Ovary (tissue), 9 donors: ENCODE results near the gene PTPRN2. TPM values are rescaled to one million over a fixed set of nuclear protein-coding genes. Genes with fewer than 3 reads are reported as not detected.

Source experiments
- DNase-seq, 5 donors: peaks; one replicate each; pipeline ENCODE4 v3.0.0-alpha.2; 2019 to 2020
- H3K27ac ChIP-seq, 2 donors: fragments of 200-600 bp; one replicate each; pipeline versions ENCODE4 v1.5.1 to v1.8.0; 2019 to 2022
- H3K27me3 ChIP-seq: fragments of 200-600 bp; one replicate; pipeline ENCODE4 v1.8.0; 2022
- H3K36me3 ChIP-seq: fragments of 200-600 bp; sonication (generic); one replicate; pipeline ENCODE4 v1.5.1; 2019
- H3K4me1 ChIP-seq: one replicate; pipeline ENCODE4 v1.8.1; 2013; ENCODE audit warnings: mild to moderate bottlenecking, moderate library complexity; ENCODE audit not compliant: insufficient read depth
- H3K4me3 ChIP-seq: fragments of 200-600 bp; sonication (generic); one replicate; pipeline ENCODE4 v1.5.1; 2017
- H3K9me3 ChIP-seq, 2 donors: fragments of 200-600 bp in 1 of 2; sonication (generic) in 1 of 2; one replicate each; pipeline versions ENCODE4 v1.5.1 to v1.8.1; 2013 to 2019; ENCODE audit warnings: mild to moderate bottlenecking in 1 of 2, moderate library complexity in 1 of 2
- CTCF ChIP-seq, 3 donors: fragments of 450-650 bp in 2 of 3; fragments of 200-600 bp in 1 of 3; IDR thresholded peaks; one replicate each; pipeline versions ENCODE4 v1.5.1 to v1.8.0; 2016 to 2022; ENCODE audit warnings: antibody characterized with exemption in 3 of 3, mild to moderate bottlenecking in 1 of 3
- EP300 ChIP-seq: sonication (generic); formaldehyde crosslinking; IDR thresholded peaks from one replicate; pipeline ENCODE4 v1.6.1; 2017; ENCODE audit warnings: antibody characterized with exemption
- POLR2A ChIP-seq: fragments of 450-650 bp; IDR thresholded peaks from one replicate; pipeline ENCODE4 v1.6.1; 2017; ENCODE audit warnings: antibody characterized with exemption, mild to moderate bottlenecking, moderate library complexity
- WGBS, 3 donors: extraction: QIAGEN DNeasy Blood & Tissue Kit in 1 of 3; methylation state at CpG; one replicate each; pipeline versions ENCODE4 v1.1.5 to v1.1.7; 2013 to 2017; 5-methylcytosine and 5-hydroxymethylcytosine counted together
- intact Hi-C, 4 donors: fragments of 100-400 bp; cut with DNase I; formaldehyde crosslinking; loops; one replicate each; pipeline versions ENCODE4 v1.11.0 to v1.15.1; 2022 to 2023
- polyA plus RNA-seq, 2 donors: library from polyadenylated mRNA; stranded (reverse); fragments of 200-250 nt in 1 of 2; fragments of 350-450 nt in 1 of 2; fragmentation: Illumina TruSeq in 1 of 2; extraction: RNeasy Lipid Tissue Mini Kit (QIAGEN cat#74804) in 1 of 2; gene quantifications; one replicate each; pipeline ENCODE4 v1.2.3, GENCODE V29; 2013 to 2014
- total RNA-seq, 7 donors: library from RNA; depleted of rRNA in 2 of 7; stranded (reverse); fragments of >200 nt in 2 of 7; fragmentation: NEBNext Ultra II Directional in 3 of 7; extraction: Animal tissue kit (Norgen Biotek cat#: 25700) in 3 of 7; gene quantifications; one replicate each; pipeline versions ENCODE4 v1.1.0 to v1.2.4, GENCODE V29; 2016 to 2023
- donor health status: DM: no; HTN: no; CAD: no; lungs with moderate emphysema.
- donor health status: DM: no; HTN: no; CAD: no.
- donor health status: Bipolar disorder and iron deficiency.
- donor health status: DM: yes; HTN: yes; CAD: no.
- donor health status: DM: no; HTN: no; CAD: no.
- donor health status: DM: yes; HTN: yes; CAD: no.

PTPRN2 gene
- total and polyA plus RNA-seq, 9 donors: 3.5 to 11.1 (median 5.9) TPM

GRCh38 chr7:157568106-157568769, 1019.4 kb downstream of the PTPRN2 start:
- DNase-seq: no peak
- WGBS, 3 donors: 28 to 36% (median 34%) methylated on average over 24 to 25 of the region's 25 CpGs
- peaks cover 3% of the 10 kb centered on the region for H3K4me1 ChIP-seq
- no peaks in the 10 kb centered on the region for H3K9me3 ChIP-seq
- H3K36me3 ChIP-seq: no peaks in the 10 kb centered on the region
- peak overlapping the region; percentile 47 for H3K4me3 ChIP-seq
- no peaks in the 10 kb centered on the region for H3K27me3 ChIP-seq
- intact Hi-C loops: no loop called here
- TF ChIP-seq EP300 (no peak), POLR2A (no peak), CTCF (IDR thresholded peaks at IDR 0.05) (no peak)
- H3K27ac ChIP-seq: peak overlapping the region in 1 of 2 donors; percentile 55

GRCh38 chr7:157567666-157568065, 1020.0 kb downstream of the PTPRN2 start:
- Histone ChIP-seq H3K36me3 (no peaks in the 10 kb centered on the region), H3K27ac (no peak overlapping the region), H3K4me1 (peaks cover 3% of the 10 kb centered on the region), H3K9me3 (no peaks in the 10 kb centered on the region), H3K27me3 (no peaks in the 10 kb centered on the region), H3K4me3 (no peak overlapping the region)
- intact Hi-C loops: no loop called here
- TF ChIP-seq CTCF (IDR thresholded peaks at IDR 0.05) (no peak), POLR2A (no peak), EP300 (no peak)
- WGBS, 3 donors: 89 to 93% (median 93%) methylated on average over 10 of the region's 10 CpGs
- DNase-seq: no peak

- no peaks in the 10 kb centered on the region for H3K27me3 ChIP-seq
- TF ChIP-seq POLR2A (no peak), EP300 (no peak), CTCF (IDR thresholded peaks at IDR 0.05) (no peak)
- no peaks in the 10 kb centered on the region for H3K36me3 ChIP-seq
- DNase-seq: no peak
- intact Hi-C loops: no loop called here
- peaks cover 3% of the 10 kb centered on the region for H3K4me1 ChIP-seq
- H3K9me3 ChIP-seq: no peaks in the 10 kb centered on the region
- 93 to 95% (median 95%) methylated on average over 10 of the region's 10 CpGs for WGBS, 3 donors
- no peak overlapping the region for H3K27ac ChIP-seq
- no peak overlapping the region for H3K4me3 ChIP-seq
Measured at GRCh38 chr7:157566631-157567006, 1021.0 kb downstream of the PTPRN2 start.

- 83 to 89% (median 84%) methylated on average over 15 of the region's 15 CpGs for WGBS, 3 donors
- no peaks in the 10 kb centered on the region for H3K9me3 ChIP-seq
- H3K4me3 ChIP-seq: no peak overlapping the region
- no peaks in the 10 kb centered on the region for H3K36me3 ChIP-seq
- peaks cover 3% of the 10 kb centered on the region for H3K4me1 ChIP-seq
- no peaks in the 10 kb centered on the region for H3K27me3 ChIP-seq
- DNase-seq: no peak
- TF ChIP-seq CTCF (IDR thresholded peaks at IDR 0.05) (no peak), POLR2A (no peak), EP300 (no peak)
- intact Hi-C loops: no loop called here
- H3K27ac ChIP-seq: no peak overlapping the region
Measured at GRCh38 chr7:157565981-157566630, 1021.5 kb downstream of the PTPRN2 start.
